ENCODE measurements around the gene KLF16. TPM values are rescaled to one million over a fixed set of nuclear protein-coding genes. Genes with fewer than 3 reads are reported as not detected.
A peak's percentile ranks its signal among the peaks of the same experiment; 100 is the strongest.

The KLF16 gene
- total RNA-seq, 1 donor: 7.3 TPM

GRCh38 chr19:1863638-1864479 lies 480 bp upstream of the KLF16 start:
- peak overlapping the region; percentile 74 for H3K4me3 ChIP-seq (ENCODE audit: low read depth, low read length)
- peak; percentile 91 for DNase-seq (ENCODE audit: low read depth)
- no peak for TF ChIP-seq CTCF (IDR thresholded peaks at IDR 0.05; ENCODE audit: insufficient read depth, low read length)

GRCh38 chr19:1862424-1863327 lies 703 bp downstream of the KLF16 start:
- no peak for TF ChIP-seq CTCF (IDR thresholded peaks at IDR 0.05; ENCODE audit: insufficient read depth, low read length)
- DNase-seq (ENCODE audit: low read depth): no peak
- peak overlapping the region; percentile 90 for H3K4me3 ChIP-seq (ENCODE audit: low read depth, low read length)

GRCh38 chr19:1862068-1862423 lies 1.3 kb downstream of the KLF16 start:
- no peak for DNase-seq (ENCODE audit: low read depth)
- TF ChIP-seq CTCF (IDR thresholded peaks at IDR 0.05; ENCODE audit: insufficient read depth, low read length): no peak
- H3K4me3 ChIP-seq (ENCODE audit: low read depth, low read length): peak overlapping the region; percentile 90

- no peak for TF ChIP-seq CTCF (IDR thresholded peaks at IDR 0.05; ENCODE audit: insufficient read depth, low read length)
- DNase-seq (ENCODE audit: low read depth): no peak
- peak overlapping the region; percentile 90 for H3K4me3 ChIP-seq (ENCODE audit: low read depth, low read length)
Observed at GRCh38 chr19:1861599-1862031, 1.8 kb downstream of the KLF16 start.

GRCh38 chr19:1860821-1861598 lies 2.4 kb downstream of the KLF16 start:
- peak overlapping the region; percentile 90 for H3K4me3 ChIP-seq (ENCODE audit: low read depth, low read length)
- no peak for DNase-seq (ENCODE audit: low read depth)
- no peak for TF ChIP-seq CTCF (IDR thresholded peaks at IDR 0.05; ENCODE audit: insufficient read depth, low read length)

- no peak for TF ChIP-seq CTCF (IDR thresholded peaks at IDR 0.05; ENCODE audit: insufficient read depth, low read length)
- DNase-seq (ENCODE audit: low read depth): peak; percentile 81
- H3K4me3 ChIP-seq (ENCODE audit: low read depth, low read length): peak overlapping the region; percentile 90
Observed at GRCh38 chr19:1860042-1860775, 3.2 kb downstream of the KLF16 start.
